RWPE2 (cell line): ENCODE data around the gene TAF10.
A peak's percentile ranks its signal among the peaks of the same experiment; 100 is the strongest.

ENCODE experiments used
- ATAC-seq: fragments of 200-7000 bp; cut with Tn5 transposase; 3 replicates; pipeline ENCODE4 v1.9.1; 2021; ENCODE audit warnings: low read depth
- DNase-seq: peaks from one replicate; pipeline ENCODE4 v3.0.0-alpha.2; 2020; ENCODE audit warnings: low spot score
- H3K27ac ChIP-seq: fragments of 450-650 bp; 2 replicates; pipeline ENCODE4 v1.5.1; 2017; ENCODE audit warnings: mild to moderate bottlenecking; ENCODE audit not compliant: poor library complexity, severe bottlenecking
- H3K27me3 ChIP-seq: fragments of 250-450 bp; sonication (Bioruptor Pico); 2 replicates; pipeline ENCODE4 v1.5.1; 2021; ENCODE audit warnings: mild to moderate bottlenecking, moderate library complexity; ENCODE audit not compliant: insufficient read depth, poor library complexity, severe bottlenecking
- H3K36me3 ChIP-seq: fragments of 250-450 bp; sonication (Bioruptor Pico); 2 replicates; pipeline ENCODE4 v1.5.1; 2020; ENCODE audit warnings: low read depth, mild to moderate bottlenecking, moderate library complexity
- H3K4me1 ChIP-seq: fragments of 250-450 bp; sonication (Bioruptor Pico); 2 replicates; pipeline ENCODE4 v1.5.1; 2021; ENCODE audit warnings: mild to moderate bottlenecking, moderate library complexity; ENCODE audit not compliant: insufficient read depth, poor library complexity, severe bottlenecking
- H3K4me3 ChIP-seq: fragments of 250-450 bp; sonication (Bioruptor Pico); 2 replicates; pipeline ENCODE4 v1.5.1; 2021; ENCODE audit warnings: mild to moderate bottlenecking, moderate library complexity; ENCODE audit not compliant: severe bottlenecking
- H3K9me3 ChIP-seq: fragments of 250-450 bp; sonication (Bioruptor Pico); 2 replicates; pipeline ENCODE4 v1.5.1; 2021; ENCODE audit warnings: mild to moderate bottlenecking, moderate library complexity; ENCODE audit not compliant: severe bottlenecking
- TF ChIP-seq, protein P1 (sequence below): fragments of 450-650 bp; IDR thresholded peaks from one replicate; pipeline ENCODE4 v1.5.1; 2017; ENCODE audit warnings: mild to moderate bottlenecking, moderate library complexity; ENCODE audit not compliant: poor library complexity, severe bottlenecking

TAF10 gene

GRCh38 chr11:6642957-6643356 lies 30.9 kb upstream of the TAF10 start:
- ATAC-seq (no peak), DNase-seq (no peak)
- H3K27ac ChIP-seq: no peak overlapping the region
- H3K27me3 ChIP-seq: no peaks in the 10 kb centered on the region
- H3K4me3 ChIP-seq: no peak overlapping the region
- no peaks in the 10 kb centered on the region for H3K36me3 ChIP-seq
- TF ChIP-seq, protein P1, sequence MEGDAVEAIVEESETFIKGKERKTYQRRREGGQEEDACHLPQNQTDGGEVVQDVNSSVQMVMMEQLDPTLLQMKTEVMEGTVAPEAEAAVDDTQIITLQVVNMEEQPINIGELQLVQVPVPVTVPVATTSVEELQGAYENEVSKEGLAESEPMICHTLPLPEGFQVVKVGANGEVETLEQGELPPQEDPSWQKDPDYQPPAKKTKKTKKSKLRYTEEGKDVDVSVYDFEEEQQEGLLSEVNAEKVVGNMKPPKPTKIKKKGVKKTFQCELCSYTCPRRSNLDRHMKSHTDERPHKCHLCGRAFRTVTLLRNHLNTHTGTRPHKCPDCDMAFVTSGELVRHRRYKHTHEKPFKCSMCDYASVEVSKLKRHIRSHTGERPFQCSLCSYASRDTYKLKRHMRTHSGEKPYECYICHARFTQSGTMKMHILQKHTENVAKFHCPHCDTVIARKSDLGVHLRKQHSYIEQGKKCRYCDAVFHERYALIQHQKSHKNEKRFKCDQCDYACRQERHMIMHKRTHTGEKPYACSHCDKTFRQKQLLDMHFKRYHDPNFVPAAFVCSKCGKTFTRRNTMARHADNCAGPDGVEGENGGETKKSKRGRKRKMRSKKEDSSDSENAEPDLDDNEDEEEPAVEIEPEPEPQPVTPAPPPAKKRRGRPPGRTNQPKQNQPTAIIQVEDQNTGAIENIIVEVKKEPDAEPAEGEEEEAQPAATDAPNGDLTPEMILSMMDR: no peak
- no peaks in the 10 kb centered on the region for H3K9me3 ChIP-seq
- no peaks in the 10 kb centered on the region for H3K4me1 ChIP-seq

DNA sequence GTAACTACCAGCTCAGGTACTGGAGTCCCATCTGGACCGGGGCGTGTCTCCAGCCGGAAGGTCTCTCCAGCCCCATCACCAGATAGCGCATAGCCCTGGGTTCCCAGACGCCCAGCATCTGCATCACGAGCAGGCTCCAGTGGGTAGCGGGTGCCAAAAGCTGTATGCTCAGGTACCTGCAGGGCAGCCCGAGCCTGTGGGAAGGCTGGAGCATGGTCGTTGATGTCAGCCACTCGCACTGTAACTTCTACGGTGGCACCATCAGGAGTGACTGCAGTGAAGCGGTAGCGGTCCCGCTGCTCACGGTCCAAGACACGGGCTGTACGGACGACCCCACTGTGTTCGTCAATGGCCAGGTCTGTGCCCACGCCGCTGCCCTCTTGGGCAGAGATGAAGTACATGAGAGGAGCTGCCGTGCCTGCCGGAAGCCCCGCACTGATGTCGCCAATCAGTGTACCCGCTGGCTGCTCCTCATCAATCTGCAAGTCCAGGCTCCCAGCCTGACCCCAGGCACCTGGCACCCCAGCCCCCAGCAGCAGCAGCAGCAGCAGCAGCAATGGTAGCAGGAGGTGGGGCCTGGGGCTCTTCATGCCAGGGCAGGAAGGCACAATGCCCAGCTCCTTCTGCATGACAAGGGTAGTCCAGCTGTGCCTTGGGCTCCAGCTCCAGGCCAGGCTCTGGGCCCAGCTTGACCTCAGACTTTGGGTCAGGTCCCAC lies 29.1 kb upstream of the TAF10 start:
- ATAC-seq (no peak), DNase-seq (no peak)
- Histone ChIP-seq H3K4me1 (no peaks in the 10 kb centered on the region), H3K27me3 (no peaks in the 10 kb centered on the region), H3K36me3 (no peaks in the 10 kb centered on the region), H3K27ac (no peak overlapping the region), H3K4me3 (no peak overlapping the region), H3K9me3 (no peaks in the 10 kb centered on the region)
- TF ChIP-seq, protein P1: no peak

- ATAC-seq: no peak
- peak; percentile 41 for DNase-seq
- Histone ChIP-seq H3K27ac (no peak overlapping the region), H3K4me1 (no peaks in the 10 kb centered on the region), H3K9me3 (no peaks in the 10 kb centered on the region), H3K4me3 (no peak overlapping the region), H3K27me3 (no peaks in the 10 kb centered on the region), H3K36me3 (no peaks in the 10 kb centered on the region)
- TF ChIP-seq, protein P1: no peak
These were observed 28.3 kb upstream of the TAF10 start for GRCh38 chr11:6640036-6640984.

DNA sequence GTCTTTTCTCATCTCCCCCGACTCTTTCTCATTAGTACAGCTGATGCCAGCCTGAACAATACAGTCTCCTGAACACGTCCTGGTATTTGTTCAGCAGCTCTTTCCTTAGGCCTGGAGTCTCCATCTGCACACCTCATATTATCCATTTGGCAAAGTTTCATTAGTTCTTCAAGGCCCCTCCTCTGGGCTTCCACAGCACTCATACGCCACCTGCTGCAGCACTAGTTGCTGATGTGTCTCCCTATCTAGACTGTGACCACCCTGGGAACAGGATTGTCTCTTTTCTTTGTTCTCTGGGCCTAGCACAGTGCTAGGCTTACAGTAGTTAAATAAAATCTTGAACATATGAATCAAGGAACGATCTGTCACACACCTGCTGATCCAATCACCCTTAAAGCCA lies 26.4 kb upstream of the TAF10 start:
- TF ChIP-seq, protein P1: no peak
- H3K9me3 ChIP-seq: no peaks in the 10 kb centered on the region
- 0 out of 3 replicates have a peak, but pooled peaks have one; percentile 16 for ATAC-seq
- H3K4me3 ChIP-seq: no peak overlapping the region
- H3K36me3 ChIP-seq: no peaks in the 10 kb centered on the region
- no peaks in the 10 kb centered on the region for H3K27me3 ChIP-seq
- H3K27ac ChIP-seq: no peak overlapping the region
- DNase-seq: no peak
- H3K4me1 ChIP-seq: no peaks in the 10 kb centered on the region
